PC-3 (cell line): ENCODE results near the gene SLC51A.

Source experiments
- CTCF ChIP-seq: fragments of 300-600 bp; sonication (generic); conservative IDR thresholded peaks from 2 replicates; pipeline ENCODE4 v1.5.1; 2017; ENCODE audit warnings: antibody characterized with exemption, low read depth, mild to moderate bottlenecking, low read length
- EZH2phosphoT487 ChIP-seq: fragments of 300-600 bp; sonication (generic); IDR thresholded peaks from 2 replicates; pipeline ENCODE4 v1.6.1; 2018; ENCODE audit warnings: mild to moderate bottlenecking, antibody characterized with exemption, low read length, borderline replicate concordance

GRCh38 chr3:196235452-196236122 is 19.3 kb downstream of the SLC51A start:
- TF ChIP-seq EZH2phosphoT487 (no peak), CTCF (no peak)
